A549 (cell line): ENCODE data around the gene STXBP2.

Experiments used
- MAZ ChIP-seq: fragments of 150-350 bp; IDR thresholded peaks from 2 replicates; pipeline ENCODE4 v1.6.1; 2014; ENCODE audit warnings: antibody characterized with exemption, low read depth, low read length, borderline replicate concordance
- PBX3 ChIP-seq: IDR thresholded peaks from 2 replicates; pipeline ENCODE4 v1.6.1; 2012

GRCh38 chr19:7674010-7675005, 37.4 kb downstream of the STXBP2 start:
- TF ChIP-seq MAZ (no peak), PBX3 (peak; percentile 78)
